ENCODE results near the gene CSRP2. TPM values are rescaled to one million over a fixed set of nuclear protein-coding genes. Genes with fewer than 3 reads are reported as not detected.

Gene CSRP2
- total RNA-seq (2021) = 156 and 158 TPM in 2 replicates
- long read RNA-seq, transcript CSRP2-201 (6 exons, 943 nt) = major isoform, 217 of 247 reads
- long read RNA-seq, transcript CSRP2-202 (6 exons, 754 nt) = minor isoform, 14 of 247 reads
- long read RNA-seq, partial matches to known transcripts = 3 of 247 reads
- long read RNA-seq, other reads (novel, unspliced or antisense) = 12 of 247 reads

DNA sequence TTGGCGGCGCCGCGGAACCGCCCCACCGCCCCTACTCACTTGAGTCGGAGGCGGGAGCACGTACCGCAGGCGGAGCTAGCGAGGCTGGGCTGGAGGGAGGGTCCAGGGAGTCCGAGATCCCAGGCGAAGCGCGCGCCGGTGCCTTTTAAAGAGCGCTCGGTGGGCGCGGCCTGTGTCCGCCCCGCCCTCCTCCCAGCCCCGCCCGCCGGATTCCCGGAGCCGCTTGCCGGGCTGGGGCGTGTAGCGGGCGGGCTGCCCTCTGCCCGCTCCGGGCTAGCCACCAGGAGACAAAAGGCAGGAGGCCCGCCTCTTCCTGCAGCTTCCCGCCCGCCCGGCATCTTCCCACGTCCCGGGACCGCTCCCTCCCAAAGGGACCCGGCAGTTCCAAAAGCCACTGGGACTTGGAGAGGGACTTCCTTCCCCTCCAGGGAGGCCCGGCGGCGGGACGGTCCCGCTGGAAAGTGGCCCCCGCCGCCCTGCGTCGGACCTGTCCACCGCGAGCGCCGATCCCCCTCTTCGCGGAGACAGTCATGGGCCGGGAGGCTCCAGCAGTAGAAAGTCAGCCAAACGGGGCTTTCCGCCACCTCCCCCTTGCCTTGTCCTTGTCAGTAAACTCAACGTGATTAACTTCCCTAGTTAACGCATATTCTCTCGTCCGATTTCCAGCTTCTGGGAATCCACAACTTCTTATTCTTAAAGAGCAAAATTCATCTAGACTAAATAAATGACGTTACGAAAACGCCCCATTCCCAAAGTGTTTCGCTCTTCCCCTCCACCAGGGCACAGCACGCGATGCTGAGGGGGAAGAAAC lies at the start of gene CSRP2:
TSS of gene CSRP2 (minus strand) at position 121 of the 811 bp plus-strand sequence. CDS start 12,759 bp downstream, outside the sequence.
- H3T11ph ChIP-seq (ENCODE audit: low read length) = no peak within 1 kb of the TSS
- H3K4me2 ChIP-seq (ENCODE audit: insufficient read depth, insufficient read length, low read length) = peak within 1 kb of the TSS; percentile 79
- no peaks in the 10 kb centered on the region for H3K9me3 Mint-ChIP-seq
- peaks cover 4% of the 10 kb centered on the region for H3K27me3 Mint-ChIP-seq (ENCODE audit: low read depth)
- H2AFZ ChIP-seq (ENCODE audit: low read length) = no peak within 1 kb of the TSS
- H3K27ac Mint-ChIP-seq = peak within 1 kb of the TSS; percentile 98
- H3K36me3 Mint-ChIP-seq (ENCODE audit: insufficient read depth in 1 of 3, low read depth in 3 of 3) = peaks cover 0 to 2% (median 2%) of the 10 kb centered on the region in 3 experiments; a peak in 2 of 7 replicates
- no peak within 1 kb of the TSS for H2BK5ac ChIP-seq (ENCODE audit: insufficient read length, low read length)
- H3K9ac ChIP-seq (ENCODE audit: extremely low read depth, insufficient read length, low read length) = peak within 1 kb of the TSS; percentile 76
- peak within 1 kb of the TSS; percentile 93 for H3K18ac ChIP-seq (ENCODE audit: insufficient read length, low read depth, low read length)
- no peak within 1 kb of the TSS for H2AK5ac ChIP-seq (ENCODE audit: insufficient read length, low read length)
- H2BK12ac ChIP-seq (ENCODE audit: insufficient read length, low read depth, low read length) = no peak within 1 kb of the TSS
- peaks cover 4% of the 10 kb centered on the region for H3K23me2 ChIP-seq (ENCODE audit: insufficient read length, low read depth, low read length, poor library complexity, severe bottlenecking)
- peaks cover 7% of the 10 kb centered on the region; the same call in 1 of the 2 replicates for H3K4me1 ChIP-seq (ENCODE audit: insufficient read depth, low read length)
- H3K4me3 Mint-ChIP-seq = peak within 1 kb of the TSS; percentile 92 to 97
- no peaks in the 10 kb centered on the region for H3K27me3 ChIP-seq (ENCODE audit: insufficient read depth, low read length)
- peak within 1 kb of the TSS; percentile 66 for H3K27ac ChIP-seq (ENCODE audit: insufficient read length, low read depth, low read length)
- H4K20me1 ChIP-seq (ENCODE audit: control insufficient read depth, insufficient read depth, insufficient read length) = no peaks in the 10 kb centered on the region
- H4K8ac ChIP-seq (replicated peaks; ENCODE audit: insufficient read length, low read depth, low read length) = no peak within 1 kb of the TSS
- no peak within 1 kb of the TSS for H2BK20ac ChIP-seq (ENCODE audit: low read depth, low read length, poor library complexity, severe bottlenecking)
- peaks cover 36 to 42% of the 10 kb centered on the region in 2 experiments for H3K4me1 Mint-ChIP-seq
- peak within 1 kb of the TSS; percentile 97 for H3K14ac ChIP-seq (ENCODE audit: insufficient read depth, low read length)
- peaks cover 5% of the 10 kb centered on the region for H3K79me1 ChIP-seq (ENCODE audit: insufficient read depth, low read depth, low read length, poor library complexity, severe bottlenecking)
- no peak within 1 kb of the TSS for H3K56ac ChIP-seq (ENCODE audit: insufficient read length, low read depth, low read length)
- H2BK120ac ChIP-seq (ENCODE audit: low read depth, low read length, poor library complexity, severe bottlenecking) = no peak within 1 kb of the TSS
- no peak within 1 kb of the TSS for H2BK15ac ChIP-seq (ENCODE audit: low read depth, low read length)
- H4K91ac ChIP-seq (ENCODE audit: insufficient read length, low read depth, low read length) = no peak within 1 kb of the TSS
- H3K9me3 ChIP-seq (ENCODE audit: control insufficient read depth, low read depth, low read length) = no peaks in the 10 kb centered on the region
- peaks cover 7% of the 10 kb centered on the region; the same call in 1 of the 2 replicates for H3K79me2 ChIP-seq (ENCODE audit: insufficient read depth, low read length)
- no peak within 1 kb of the TSS; the same call in 1 of the 2 replicates for H3K4ac ChIP-seq (ENCODE audit: low read depth, low read length)
- WGBS (ENCODE audit: extremely low coverage, insufficient read length, low lambda C conversion rate) = no CpG with 5 or more reads among the region's 71 CpGs
- H3K23ac ChIP-seq (ENCODE audit: insufficient read length, low read depth, low read length) = no peak within 1 kb of the TSS
- DNase-seq = peak; percentile 98
- no peak within 1 kb of the TSS for H4K5ac ChIP-seq (ENCODE audit: insufficient read length, low read depth, low read length)
- TF ChIP-seq, protein P1, sequence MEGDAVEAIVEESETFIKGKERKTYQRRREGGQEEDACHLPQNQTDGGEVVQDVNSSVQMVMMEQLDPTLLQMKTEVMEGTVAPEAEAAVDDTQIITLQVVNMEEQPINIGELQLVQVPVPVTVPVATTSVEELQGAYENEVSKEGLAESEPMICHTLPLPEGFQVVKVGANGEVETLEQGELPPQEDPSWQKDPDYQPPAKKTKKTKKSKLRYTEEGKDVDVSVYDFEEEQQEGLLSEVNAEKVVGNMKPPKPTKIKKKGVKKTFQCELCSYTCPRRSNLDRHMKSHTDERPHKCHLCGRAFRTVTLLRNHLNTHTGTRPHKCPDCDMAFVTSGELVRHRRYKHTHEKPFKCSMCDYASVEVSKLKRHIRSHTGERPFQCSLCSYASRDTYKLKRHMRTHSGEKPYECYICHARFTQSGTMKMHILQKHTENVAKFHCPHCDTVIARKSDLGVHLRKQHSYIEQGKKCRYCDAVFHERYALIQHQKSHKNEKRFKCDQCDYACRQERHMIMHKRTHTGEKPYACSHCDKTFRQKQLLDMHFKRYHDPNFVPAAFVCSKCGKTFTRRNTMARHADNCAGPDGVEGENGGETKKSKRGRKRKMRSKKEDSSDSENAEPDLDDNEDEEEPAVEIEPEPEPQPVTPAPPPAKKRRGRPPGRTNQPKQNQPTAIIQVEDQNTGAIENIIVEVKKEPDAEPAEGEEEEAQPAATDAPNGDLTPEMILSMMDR (conservative IDR thresholded peaks at IDR 0.05) = peak; percentile 51; the same call in 2 of the 3 replicates

Measured in H9 (cell line).